ENCODE measurements around the gene MAPKBP1. TPM values are rescaled to one million over a fixed set of nuclear protein-coding genes. Genes with fewer than 3 reads are reported as not detected.

Gene MAPKBP1
- total and polyA plus RNA-seq, 9 of the 15 experiments (the other 6 are each of a cell fraction or from before 2014, with no cell fraction given): 0.15 to 9.5 (median 4.5) TPM

- WGBS (ENCODE audit: insufficient coverage, low coverage, missing lambda C conversion rate): 73% methylated on average over 3 of the region's 3 CpGs
- BruUV-seq (replicated peaks): no TSS peak
- H3K9ac ChIP-seq (ENCODE audit: insufficient read depth in 1 of 2, low read depth in 2 of 2, low read length in 2 of 2): no peak overlapping the region
These were observed 26.9 kb downstream of the MAPKBP1 start for GRCh38 chr15:41801185-41801584.

More at GRCh38 chr15:41801185-41801584, 26.9 kb downstream of the MAPKBP1 start:
- TF ChIP-seq KDM5B (IDR thresholded peaks at IDR 0.05; ENCODE audit: insufficient replicate concordance, low read depth, low read length) (no peak), FOXK1 (CRISPR knock-in tag; IDR thresholded peaks at IDR 0.05; ENCODE audit: borderline replicate concordance) (no peak), NCOA6 (IDR thresholded peaks at IDR 0.05) (no peak), HDAC8 (tag; IDR thresholded peaks at IDR 0.05) (no peak), EGR1 (conservative IDR thresholded peaks at IDR 0.05) (no peak), MNT (conservative IDR thresholded peaks at IDR 0.05) (no peak), ZNF263 (CRISPR knock-in tag; IDR thresholded peaks at IDR 0.05; ENCODE audit: borderline replicate concordance) (no peak), DMBX1 (CRISPR knock-in tag; IDR thresholded peaks at IDR 0.05; ENCODE audit: borderline replicate concordance) (no peak), NR2F6 (CRISPR knock-in tag; IDR thresholded peaks at IDR 0.05) (no peak), NR2C1 (IDR thresholded peaks at IDR 0.05) (no peak), NR2C1 (tag; IDR thresholded peaks at IDR 0.05) (no peak), ARID1B (IDR thresholded peaks at IDR 0.05) (no peak), RBM17 (IDR thresholded peaks at IDR 0.05; ENCODE audit: borderline replicate concordance, low read depth, low read length) (no peak), GTF2A2 (tag; IDR thresholded peaks at IDR 0.05) (no peak), KAT2B (IDR thresholded peaks at IDR 0.05; ENCODE audit: low read depth, low read length) (no peak), ELF2 (CRISPR knock-in tag; IDR thresholded peaks at IDR 0.05) (no peak), FOXP1 (CRISPR knock-in tag; IDR thresholded peaks at IDR 0.05) (no peak), SNRNP70 (optimal IDR thresholded peaks at IDR 0.05; ENCODE audit: low read depth, low read length) (no peak), ZNF24 (IDR thresholded peaks at IDR 0.05) (no peak), THAP12 (CRISPR knock-in tag; IDR thresholded peaks at IDR 0.05) (no peak), DLX4 (CRISPR knock-in tag; IDR thresholded peaks at IDR 0.05) (no peak)
- ChIA-PET CTCF (ENCODE audit: low intra/inter-chr PET ratio) (no interaction called here), POLR2A (interaction anchor here (0.7 to 2.2 kb wide), 3 partner anchors 9 to 97 kb away, joined by 3 to 7 read pairs (median 3); partner anchors contain the start of gene MAPKBP1)
- intact Hi-C loops (cut with micrococcal nuclease): no loop called here
- ATAC-seq (no peak), DNase-seq (ENCODE audit: extremely low read depth in 1 of 4, low spot score in 3 of 4) (no peak), FAIRE-seq (no peak)
- no peaks in the 10 kb centered on the region for H3K9me1 ChIP-seq (ENCODE audit: control insufficient read depth, insufficient read depth, low read length)
- no peaks in the 10 kb centered on the region for H3K36me3 ChIP-seq (ENCODE audit: control insufficient read depth, insufficient read depth, low read length)
- no peak overlapping the region for H3K4me2 ChIP-seq (ENCODE audit: insufficient read depth, low read length)
- in situ Hi-C loops (cut with MboI): loop anchor here (25.0 kb wide), 1 partner anchor 339 kb away; no protein-coding TSS in a partner anchor
- H3K4me1 ChIP-seq (replicated peaks in 1 of 2; ENCODE audit: control insufficient read depth in 2 of 2, insufficient read depth in 2 of 2, low read length in 2 of 2): no peaks in the 10 kb centered on the region
- no peaks in the 10 kb centered on the region for H3K79me2 ChIP-seq (ENCODE audit: control insufficient read depth, insufficient read depth, low read length)
- H3K27me3 ChIP-seq (ENCODE audit: control insufficient read depth in 2 of 2, insufficient read depth in 2 of 2, low read length in 2 of 2): no peaks in the 10 kb centered on the region
- H3K4me3 ChIP-seq: no peak overlapping the region
- no peaks in the 10 kb centered on the region for H3K9me3 ChIP-seq (replicated peaks; ENCODE audit: control insufficient read depth, insufficient read depth, low read depth, low read length)
- no peaks in the 10 kb centered on the region; the same call in 1 of the 2 replicates for H4K20me1 ChIP-seq (replicated peaks; ENCODE audit: control insufficient read depth, insufficient read depth, low read length)
- H3K27ac ChIP-seq (ENCODE audit: extremely low read depth, low read depth, low read length): no peak overlapping the region
- no peak overlapping the region for H2AFZ ChIP-seq (ENCODE audit: low read depth, low read length)

Data from K562 (cell line).